IMR-90 (cell line): ENCODE results near the gene FRYL. TPM values are rescaled to one million over a fixed set of nuclear protein-coding genes. Genes with fewer than 3 reads are reported as not detected.

Source experiments
- ATAC-seq: fragments of 200-7000 bp; cut with Tn5 transposase; 2 replicates; pipeline ENCODE4 v1.9.1; 2020; ENCODE audit warnings: low read depth, mild to moderate bottlenecking, moderate library complexity
- BruUV-seq: library from RNA; stranded (reverse); fragments of 400-500 nt; replicated peaks from 2 replicates; lab custom pipeline; 2021; lab: Mats Ljungman, UMichigan
- CTCF ChIA-PET: fragments of 300-600 bp; formaldehyde crosslinking; extraction: SDS; loops from one replicate; lab custom pipeline; 2021; ENCODE audit warnings: antibody characterized with exemption; lab: Yijun Ruan, JAX
- POLR2A ChIA-PET: fragments of 300-600 bp; sonication (Branson Sonifier 250); formaldehyde crosslinking; loops from one replicate; lab custom pipeline; 2022; ENCODE audit warnings: antibody characterized with exemption; ENCODE audit not compliant: unreplicated experiment; lab: Charles Lee
- DNase-seq: peaks from one replicate; pipeline ENCODE4 v3.0.0; 2013
- H2AFZ ChIP-seq: replicated peaks from 2 replicates; pipeline ENCODE3; 2013; ENCODE audit warnings: low read length, mild to moderate bottlenecking; ENCODE audit not compliant: poor library complexity
- H2AK5ac ChIP-seq: 2 replicates; pipeline ENCODE4 v1.6.1; 2013; ENCODE audit warnings: low read depth, low read length, inconsistent platforms
- H2AK9ac ChIP-seq: replicated peaks from 2 replicates; pipeline ENCODE3; 2013; ENCODE audit warnings: mild to moderate bottlenecking, low read depth, low read length, moderate library complexity; ENCODE audit not compliant: poor library complexity
- H2BK120ac ChIP-seq: 2 replicates; pipeline ENCODE4 v1.6.1; 2013; ENCODE audit warnings: low read depth, low read length, inconsistent platforms
- H2BK15ac ChIP-seq: 3 replicates; pipeline ENCODE4 v1.6.1; 2013; ENCODE audit warnings: low read depth, low read length, inconsistent platforms
- H2BK20ac ChIP-seq: 2 replicates; pipeline ENCODE4 v1.6.1; 2013; ENCODE audit warnings: low read depth, mild to moderate bottlenecking, inconsistent platforms, low read length, moderate library complexity
- H2BK5ac ChIP-seq: 2 replicates; pipeline ENCODE4 v1.6.1; 2013; ENCODE audit warnings: mild to moderate bottlenecking, low read depth, low read length, inconsistent platforms; ENCODE audit not compliant: poor library complexity, severe bottlenecking
- H3K14ac ChIP-seq: replicated peaks from 2 replicates; pipeline ENCODE4 v1.6.1; 2013; ENCODE audit warnings: low read depth, low read length, inconsistent platforms
- H3K18ac ChIP-seq: 2 replicates; pipeline ENCODE4 v1.6.1; 2013; ENCODE audit warnings: low read depth, low read length, control low read depth
- H3K23ac ChIP-seq: 2 replicates; pipeline ENCODE4 v1.6.1; 2013; ENCODE audit warnings: low read depth, low read length, inconsistent platforms
- H3K27ac ChIP-seq: 2 replicates; pipeline ENCODE4 v1.5.1; 2013; ENCODE audit warnings: mild to moderate bottlenecking, control low read depth, low read length; ENCODE audit not compliant: insufficient read depth
- H3K27me3 ChIP-seq: 2 replicates; pipeline ENCODE4 v1.6.1; 2013; ENCODE audit warnings: low read length; ENCODE audit not compliant: control insufficient read depth, insufficient read depth
- H3K36me3 ChIP-seq: 2 replicates; pipeline ENCODE4 v1.6.1; 2013; ENCODE audit warnings: low read length, mixed read lengths; ENCODE audit not compliant: control insufficient read depth, insufficient read depth
- H3K4ac ChIP-seq: 2 replicates; pipeline ENCODE4 v1.6.1; 2013; ENCODE audit warnings: low read depth, low read length, inconsistent platforms
- H3K4me1 ChIP-seq: 2 replicates; pipeline ENCODE4 v1.6.1; 2013; ENCODE audit warnings: low read length, mixed read lengths; ENCODE audit not compliant: control insufficient read depth, insufficient read depth
- H3K4me2 ChIP-seq: 2 replicates; pipeline ENCODE4 v1.6.1; 2013; ENCODE audit warnings: low read depth, mild to moderate bottlenecking, control low read depth, low read length, moderate library complexity
- H3K4me3 ChIP-seq: 2 replicates; pipeline ENCODE4 v1.5.1; 2013; ENCODE audit warnings: low read depth, mild to moderate bottlenecking, control low read depth, low read length, moderate library complexity; ENCODE audit not compliant: insufficient read depth
- H3K56ac ChIP-seq: 2 replicates; pipeline ENCODE4 v1.6.1; 2013; ENCODE audit warnings: low read length, inconsistent platforms; ENCODE audit not compliant: insufficient read depth; ENCODE audit errors: extremely low read depth
- H3K79me1 ChIP-seq, 2 experiments: 2 replicates each; pipeline ENCODE4 v1.6.1; 2013; ENCODE audit warnings: low read length in 2 of 2, inconsistent platforms in 1 of 2, low read depth in 1 of 2
- H3K9ac ChIP-seq: 2 replicates; pipeline ENCODE4 v1.6.1; 2013; ENCODE audit warnings: low read depth, low read length, control low read depth
- H3K9me1 ChIP-seq: 2 replicates; pipeline ENCODE4 v1.6.1; 2013; ENCODE audit warnings: low read length, inconsistent platforms; ENCODE audit not compliant: insufficient read depth
- H3K9me3 ChIP-seq: 2 replicates; pipeline ENCODE4 v1.6.1; 2013; ENCODE audit warnings: low read length; ENCODE audit not compliant: control insufficient read depth, insufficient read depth
- H4K20me1 ChIP-seq: 2 replicates; pipeline ENCODE4 v1.6.1; 2013; ENCODE audit warnings: low read length, inconsistent platforms; ENCODE audit not compliant: insufficient read depth
- H4K5ac ChIP-seq: 2 replicates; pipeline ENCODE4 v1.6.1; 2013; ENCODE audit warnings: mild to moderate bottlenecking, low read depth, low read length, control low read depth
- H4K8ac ChIP-seq, 2 experiments: 2 replicates each; pipeline ENCODE4 v1.6.1; 2013; ENCODE audit warnings: low read depth in 2 of 2, low read length in 2 of 2, control low read depth in 1 of 2, inconsistent platforms in 1 of 2
- H4K91ac ChIP-seq: 2 replicates; pipeline ENCODE4 v1.6.1; 2013; ENCODE audit warnings: low read depth, low read length, inconsistent platforms; ENCODE audit not compliant: insufficient read depth
- BHLHE40 ChIP-seq: fragments of 150-350 bp; IDR thresholded peaks from 2 replicates; pipeline ENCODE4 v1.6.1; 2016; ENCODE audit warnings: mild to moderate bottlenecking, low read depth, low read length
- CEBPB ChIP-seq: IDR thresholded peaks from 2 replicates; pipeline ENCODE4 v1.6.1; 2012; ENCODE audit warnings: low read depth, low read length, improper control_type of control experiment
- CHD1 ChIP-seq: IDR thresholded peaks from 2 replicates; pipeline ENCODE4 v1.6.1; 2012; ENCODE audit warnings: low read depth, low read length, improper control_type of control experiment
- FOS ChIP-seq: fragments of 150-350 bp; IDR thresholded peaks from 2 replicates; pipeline ENCODE4 v1.6.1; 2016; ENCODE audit warnings: low read depth, low read length
- MAFK ChIP-seq: IDR thresholded peaks from 2 replicates; pipeline ENCODE4 v1.6.1; 2012; ENCODE audit warnings: low read depth, low read length, improper control_type of control experiment
- MAZ ChIP-seq: IDR thresholded peaks from 2 replicates; pipeline ENCODE4 v1.6.1; 2012; ENCODE audit warnings: low read depth, mild to moderate bottlenecking, low read length, improper control_type of control experiment, moderate library complexity, borderline replicate concordance
- NFE2L2 ChIP-seq: fragments of 150-350 bp; IDR thresholded peaks from 2 replicates; pipeline ENCODE4 v1.6.1; 2016; ENCODE audit warnings: low read depth, mild to moderate bottlenecking, low read length
- RAD21 ChIP-seq: IDR thresholded peaks from 2 replicates; pipeline ENCODE4 v1.6.1; 2012; ENCODE audit warnings: low read length, improper control_type of control experiment
- RCOR1 ChIP-seq: IDR thresholded peaks from 2 replicates; pipeline ENCODE4 v1.6.1; 2012; ENCODE audit warnings: mild to moderate bottlenecking, low read length, improper control_type of control experiment; ENCODE audit not compliant: insufficient replicate concordance
- RFX5 ChIP-seq: IDR thresholded peaks from 2 replicates; pipeline ENCODE4 v1.8.0; 2012; ENCODE audit warnings: low read depth, mild to moderate bottlenecking, low read length, moderate library complexity
- SMC3 ChIP-seq: fragments of 150-350 bp; IDR thresholded peaks from 2 replicates; pipeline ENCODE4 v1.6.1; 2016; ENCODE audit warnings: low read depth, mild to moderate bottlenecking, antibody characterized with exemption, low read length, moderate library complexity
- WGBS, 2 experiments: methylation state at CpG; one replicate each; pipeline versions ENCODE4 v1.1.5 to v1.1.7; 2013; ENCODE audit warnings: missing lambda C conversion rate in 2 of 2; ENCODE audit not compliant: insufficient read length in 1 of 2; ENCODE audit errors: extremely low coverage in 2 of 2; 5-methylcytosine and 5-hydroxymethylcytosine counted together
- dilution Hi-C: fragments of 300-500 bp; cut with HindIII; formaldehyde crosslinking; loops from one replicate; pipeline ENCODE4 v1.14.3; 2018; ENCODE audit warnings: low sequenced_read_pairs; ENCODE audit not compliant: unreplicated experiment
- in situ Hi-C: fragments of 300-500 bp; cut with MboI; formaldehyde crosslinking; loops from 3 replicates; pipeline ENCODE4 v1.14.3; 2019; ENCODE audit warnings: low sequenced_read_pairs, inconsistent platforms, mixed read lengths
- intact Hi-C: fragments of 100-400 bp; cut with micrococcal nuclease; formaldehyde crosslinking; loops from 2 replicates; pipeline ENCODE4 v1.10.0; 2022
- polyA plus RNA-seq, 3 experiments: library from polyadenylated mRNA; depleted of rRNA; stranded (reverse); fragments of >200 nt; gene quantifications; 2 replicates each; pipeline ENCODE4 v1.2.3, GENCODE V29; 2012; ENCODE audit warnings: low replicate concordance in 1 of 3
- total RNA-seq: library from RNA; depleted of rRNA; stranded (reverse); fragments of >200 nt; gene quantifications from 2 replicates; pipeline ENCODE4 v1.2.3, GENCODE V29; 2012
- TF ChIP-seq, protein P1 (sequence below): conservative IDR thresholded peaks from 2 replicates; pipeline ENCODE4 v1.5.1; 2012; ENCODE audit warnings: mild to moderate bottlenecking, low read depth, low read length, improper control_type of control experiment
- TF ChIP-seq, protein P2 (sequence below): fragments of 150-350 bp; IDR thresholded peaks from 2 replicates; pipeline ENCODE4 v1.6.1; 2017; ENCODE audit warnings: mild to moderate bottlenecking, antibody characterized with exemption, low read length, low read depth
- TF ChIP-seq, protein P3 (sequence below): fragments of 150-350 bp; IDR thresholded peaks from 2 replicates; pipeline ENCODE4 v1.6.1; 2016; ENCODE audit warnings: low read depth, mild to moderate bottlenecking, low read length, moderate library complexity, borderline replicate concordance

FRYL gene
- total and polyA plus RNA-seq, 2 of the 4 experiments (the other 2 are of a cell fraction) = 9.9 to 77.4 TPM

DNA sequence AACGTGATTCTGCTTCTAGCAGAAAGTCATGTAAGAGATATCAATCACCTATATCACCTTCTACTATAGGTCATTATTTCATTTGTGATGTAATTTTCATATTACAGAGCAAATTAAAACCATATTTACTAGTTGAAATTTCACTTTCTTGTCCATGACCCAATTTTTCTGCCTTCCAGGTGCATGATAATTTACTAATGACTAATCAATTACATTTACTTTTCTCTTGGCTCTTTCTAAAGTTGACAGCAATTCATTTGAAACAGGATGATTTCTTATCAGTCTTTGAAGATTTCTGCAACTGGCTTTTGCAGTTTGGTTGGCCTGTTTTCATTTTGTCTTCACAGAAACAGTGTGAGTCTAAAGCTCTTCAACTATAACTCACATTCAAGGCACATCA is 208.6 kb downstream of the FRYL start:
- in situ Hi-C loops = no loop called here
- Histone ChIP-seq H3K79me1 (peaks cover 0 to 2% of the 10 kb centered on the region in 2 experiments; a peak in 1 of 4 replicates), H3K4ac (no peak overlapping the region), H3K4me3 (no peak overlapping the region), H3K23ac (no peak overlapping the region), H3K36me3 (peaks cover 16% of the 10 kb centered on the region), H3K9ac (no peak overlapping the region), H2BK5ac (no peak overlapping the region), H4K20me1 (no peaks in the 10 kb centered on the region), H4K5ac (no peak overlapping the region), H3K4me1 (no peaks in the 10 kb centered on the region; the same call in 1 of the 2 replicates), H2AK5ac (no peak overlapping the region), H2BK15ac (no peak overlapping the region), H2BK120ac (no peak overlapping the region), H3K56ac (no peak overlapping the region), H2BK20ac (no peak overlapping the region), H4K8ac (no peak overlapping the region), H3K9me1 (no peaks in the 10 kb centered on the region), H3K9me3 (no peaks in the 10 kb centered on the region), H3K14ac (no peak overlapping the region), H3K18ac (no peak overlapping the region), H2AFZ (no peak overlapping the region), H4K91ac (no peak overlapping the region), H3K27me3 (no peaks in the 10 kb centered on the region), H2AK9ac (no peak overlapping the region), H3K27ac (no peak overlapping the region), H3K4me2 (no peak overlapping the region)
- no peak for ATAC-seq
- BruUV-seq = no TSS peak
- dilution Hi-C loops = no loop called here
- intact Hi-C loops = loop anchor here (5.0 kb wide), 1 partner anchor 261 kb away; the partner anchor contains the start of gene OCIAD1
- DNase-seq = no peak
- ChIA-PET POLR2A (no interaction called here), CTCF (interaction anchor here (0.6 kb wide), 1 partner anchor 164 kb away, joined by 4 read pairs; no protein-coding TSS in a partner anchor)
- no CpG with 5 or more reads among the region's 1 CpG for WGBS, 2 experiments
- TF ChIP-seq RFX5 (no peak), BHLHE40 (no peak), CEBPB (no peak), SMC3 (no peak), NFE2L2 (no peak), MAZ (no peak), RAD21 (no peak), RCOR1 (no peak), FOS (no peak), CHD1 (no peak), MAFK (no peak)
- TF ChIP-seq, protein P1, sequence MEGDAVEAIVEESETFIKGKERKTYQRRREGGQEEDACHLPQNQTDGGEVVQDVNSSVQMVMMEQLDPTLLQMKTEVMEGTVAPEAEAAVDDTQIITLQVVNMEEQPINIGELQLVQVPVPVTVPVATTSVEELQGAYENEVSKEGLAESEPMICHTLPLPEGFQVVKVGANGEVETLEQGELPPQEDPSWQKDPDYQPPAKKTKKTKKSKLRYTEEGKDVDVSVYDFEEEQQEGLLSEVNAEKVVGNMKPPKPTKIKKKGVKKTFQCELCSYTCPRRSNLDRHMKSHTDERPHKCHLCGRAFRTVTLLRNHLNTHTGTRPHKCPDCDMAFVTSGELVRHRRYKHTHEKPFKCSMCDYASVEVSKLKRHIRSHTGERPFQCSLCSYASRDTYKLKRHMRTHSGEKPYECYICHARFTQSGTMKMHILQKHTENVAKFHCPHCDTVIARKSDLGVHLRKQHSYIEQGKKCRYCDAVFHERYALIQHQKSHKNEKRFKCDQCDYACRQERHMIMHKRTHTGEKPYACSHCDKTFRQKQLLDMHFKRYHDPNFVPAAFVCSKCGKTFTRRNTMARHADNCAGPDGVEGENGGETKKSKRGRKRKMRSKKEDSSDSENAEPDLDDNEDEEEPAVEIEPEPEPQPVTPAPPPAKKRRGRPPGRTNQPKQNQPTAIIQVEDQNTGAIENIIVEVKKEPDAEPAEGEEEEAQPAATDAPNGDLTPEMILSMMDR = no peak
- TF ChIP-seq, protein P2, sequence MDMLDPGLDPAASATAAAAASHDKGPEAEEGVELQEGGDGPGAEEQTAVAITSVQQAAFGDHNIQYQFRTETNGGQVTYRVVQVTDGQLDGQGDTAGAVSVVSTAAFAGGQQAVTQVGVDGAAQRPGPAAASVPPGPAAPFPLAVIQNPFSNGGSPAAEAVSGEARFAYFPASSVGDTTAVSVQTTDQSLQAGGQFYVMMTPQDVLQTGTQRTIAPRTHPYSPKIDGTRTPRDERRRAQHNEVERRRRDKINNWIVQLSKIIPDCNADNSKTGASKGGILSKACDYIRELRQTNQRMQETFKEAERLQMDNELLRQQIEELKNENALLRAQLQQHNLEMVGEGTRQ = no peak
- TF ChIP-seq, protein P3, sequence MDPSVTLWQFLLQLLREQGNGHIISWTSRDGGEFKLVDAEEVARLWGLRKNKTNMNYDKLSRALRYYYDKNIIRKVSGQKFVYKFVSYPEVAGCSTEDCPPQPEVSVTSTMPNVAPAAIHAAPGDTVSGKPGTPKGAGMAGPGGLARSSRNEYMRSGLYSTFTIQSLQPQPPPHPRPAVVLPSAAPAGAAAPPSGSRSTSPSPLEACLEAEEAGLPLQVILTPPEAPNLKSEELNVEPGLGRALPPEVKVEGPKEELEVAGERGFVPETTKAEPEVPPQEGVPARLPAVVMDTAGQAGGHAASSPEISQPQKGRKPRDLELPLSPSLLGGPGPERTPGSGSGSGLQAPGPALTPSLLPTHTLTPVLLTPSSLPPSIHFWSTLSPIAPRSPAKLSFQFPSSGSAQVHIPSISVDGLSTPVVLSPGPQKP = no peak
